NCI-H2196 (cell line): Measurements from ENCODE around the gene AHSP.
"Not testable (repeated sequence)": the region's sequence is repeated elsewhere in the genome, so short reads cannot be mapped to it uniquely, and the experiment has no call there.

ENCODE experiments used
- DNase-seq: peaks from one replicate; lab custom pipeline; 2025; ENCODE audit not compliant: unreplicated experiment; lab: John Stamatoyannopoulos, UW

The AHSP gene

DNA sequence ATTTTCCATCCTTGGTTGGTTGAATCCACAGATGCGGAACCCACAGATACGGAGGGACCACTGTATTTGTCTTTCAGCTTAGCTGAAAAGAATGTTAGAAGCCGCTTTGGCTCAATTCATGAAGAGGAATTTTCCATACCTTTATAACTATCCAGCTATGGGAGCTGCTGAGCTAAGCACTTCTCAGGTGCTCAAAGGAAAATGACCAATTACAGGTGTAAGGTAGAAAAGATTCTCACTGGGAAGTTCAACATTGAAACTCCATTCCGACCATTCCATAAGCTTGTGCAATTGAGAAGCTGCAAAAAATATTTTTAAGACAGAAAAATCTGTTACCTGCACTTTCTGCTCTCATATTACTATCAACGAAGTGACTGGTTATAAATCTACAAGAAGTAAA lies 2.7 kb downstream of the AHSP start:
- no peak for DNase-seq

DNA sequence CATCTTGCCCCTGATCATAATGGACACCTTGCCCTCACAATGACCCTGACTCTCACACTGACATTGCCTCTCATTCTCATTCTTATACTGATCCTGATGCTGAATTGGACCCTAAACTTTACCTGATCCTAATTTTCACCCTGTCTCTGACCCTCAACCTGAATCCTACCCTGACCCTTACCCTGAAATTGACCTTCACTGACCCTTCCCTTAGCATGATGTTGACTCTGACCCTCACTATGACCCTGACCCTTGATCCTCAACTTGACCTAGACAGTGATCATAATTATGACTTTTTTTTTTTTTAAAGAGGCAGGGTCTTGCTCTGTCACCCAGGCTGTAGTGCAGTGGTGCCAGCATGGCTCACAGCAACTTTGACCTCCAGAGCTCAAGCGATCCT lies 3.4 kb downstream of the AHSP start:
- DNase-seq, result no peak

DNA sequence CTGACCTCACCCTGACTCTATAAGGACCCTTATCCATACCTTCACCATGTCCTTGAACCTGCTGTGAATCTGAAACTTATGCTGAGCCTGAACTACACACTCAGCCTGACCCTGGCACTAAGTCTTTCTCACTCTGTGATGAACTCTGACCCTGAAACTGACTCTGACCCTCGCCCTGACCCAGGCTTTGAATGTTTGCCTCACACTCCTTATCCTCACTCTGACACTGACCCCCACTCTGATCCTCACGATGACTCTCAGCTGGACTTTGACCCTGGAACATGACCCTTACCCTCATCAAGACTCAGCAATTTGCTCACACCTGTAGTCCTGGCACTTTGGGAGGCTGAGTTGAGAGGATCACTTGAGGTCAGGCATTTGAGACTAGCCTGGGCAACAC lies 4.4 kb downstream of the AHSP start:
- no peak for DNase-seq

DNA sequence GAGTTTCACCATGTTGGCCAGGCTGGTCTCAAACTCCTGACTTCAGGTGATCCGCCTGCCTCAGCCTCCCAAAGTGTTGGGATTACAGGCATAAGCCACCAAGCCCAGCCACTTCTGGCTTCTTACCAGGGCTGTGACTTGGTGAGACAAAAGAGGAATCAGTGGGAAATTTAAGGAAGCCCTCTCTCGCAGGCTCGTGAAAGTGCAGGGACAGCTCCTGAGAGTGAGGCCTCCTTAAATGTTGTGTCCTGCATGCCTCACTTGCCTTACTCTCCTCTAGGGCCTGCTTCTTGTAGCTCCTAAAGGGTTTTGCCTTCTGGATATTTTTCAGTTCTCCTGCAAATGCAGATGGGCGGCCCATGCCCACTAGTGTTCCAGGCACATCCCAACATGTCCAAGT lies 5.2 kb downstream of the AHSP start:
- DNase-seq, result no peak

DNA sequence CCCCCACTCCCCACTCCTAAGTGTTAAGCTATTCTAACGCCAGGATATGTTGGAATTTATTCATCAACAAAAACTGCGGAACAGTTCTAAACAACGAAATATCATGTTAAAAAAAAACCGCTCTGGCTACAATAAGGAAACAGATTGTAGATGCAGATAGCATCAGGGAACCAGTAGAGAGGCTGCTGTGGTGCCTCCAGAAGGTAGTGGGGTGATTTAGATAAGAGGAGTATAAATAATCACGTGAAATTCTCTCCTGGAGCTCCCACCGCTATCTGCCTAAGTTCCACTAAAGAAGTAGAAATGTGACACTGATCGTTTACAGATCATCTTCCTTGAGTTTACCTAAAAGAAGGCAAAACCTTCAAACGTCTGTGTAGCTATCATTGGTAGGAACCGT lies 8.0 kb downstream of the AHSP start:
- no peak for DNase-seq

DNA sequence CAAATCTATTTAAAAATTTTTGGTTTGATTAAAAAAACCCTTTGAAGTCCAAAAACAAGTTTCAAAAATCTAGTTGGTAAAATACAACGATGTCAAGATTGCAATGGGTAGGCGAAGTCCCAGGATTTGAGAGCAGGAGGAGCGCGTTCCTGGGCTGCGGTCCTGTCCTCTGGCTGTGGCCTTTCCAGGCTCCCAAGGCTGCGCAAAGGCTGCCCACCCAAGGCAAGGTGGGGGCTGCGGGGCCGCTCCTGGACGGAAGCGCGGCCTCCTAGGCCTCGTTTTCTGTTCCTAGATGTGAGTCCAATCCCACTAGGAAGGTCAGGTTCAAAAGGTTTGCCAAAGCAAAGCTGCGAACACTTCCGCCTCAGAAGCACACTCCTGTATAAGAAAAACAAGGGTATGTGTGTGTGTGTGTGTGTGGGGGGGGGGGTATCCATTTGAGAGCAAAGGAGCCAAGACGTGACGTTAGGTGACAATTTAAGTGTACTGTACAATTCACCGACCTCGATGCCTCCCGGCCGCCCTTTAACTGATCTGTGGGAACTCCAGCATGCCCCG lies 9.2 kb downstream of the AHSP start:
- DNase-seq, result no peak

DNA sequence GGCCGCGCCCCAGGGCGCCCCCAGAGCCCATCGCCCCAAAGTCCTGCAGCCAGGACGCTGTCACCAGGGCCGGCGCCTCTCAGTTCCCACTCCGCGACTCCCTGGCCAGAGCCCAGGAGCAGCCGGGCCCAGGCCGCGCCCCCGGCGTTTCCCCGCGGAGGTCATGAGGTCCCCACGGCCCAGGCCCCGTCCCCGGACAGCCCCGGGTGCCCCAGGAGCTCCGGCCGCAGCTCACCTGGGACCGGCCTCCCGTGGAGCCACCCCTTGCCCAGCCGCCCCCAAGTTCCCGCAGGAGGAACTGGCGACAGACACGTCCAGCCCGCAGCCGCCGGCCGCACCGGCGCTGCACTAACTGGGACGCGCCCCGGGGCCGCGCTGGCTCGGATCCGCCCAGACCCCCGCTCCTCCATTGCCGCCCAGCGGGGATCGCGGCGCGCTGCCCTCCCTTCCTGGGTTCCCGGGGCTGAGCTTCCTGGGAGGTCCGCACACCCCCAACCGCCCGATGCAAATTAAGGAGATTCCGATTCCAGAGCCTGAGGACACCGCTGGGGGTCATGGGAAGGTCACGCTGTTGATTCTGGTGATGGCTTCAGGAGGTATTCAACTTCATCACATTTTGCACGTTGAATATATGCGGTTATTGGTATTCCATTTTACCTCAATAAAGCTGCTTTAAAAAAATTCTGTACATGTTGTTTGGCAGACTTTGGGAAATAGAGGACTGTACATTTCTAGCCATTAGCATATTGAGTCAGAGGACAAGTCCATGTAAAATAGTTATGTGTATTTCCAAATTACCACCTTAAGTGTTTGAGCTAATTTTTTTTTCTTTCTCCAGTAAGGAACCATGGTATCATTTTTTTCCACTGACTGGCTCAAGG lies 9.9 kb downstream of the AHSP start:
- no peak for DNase-seq

DNA sequence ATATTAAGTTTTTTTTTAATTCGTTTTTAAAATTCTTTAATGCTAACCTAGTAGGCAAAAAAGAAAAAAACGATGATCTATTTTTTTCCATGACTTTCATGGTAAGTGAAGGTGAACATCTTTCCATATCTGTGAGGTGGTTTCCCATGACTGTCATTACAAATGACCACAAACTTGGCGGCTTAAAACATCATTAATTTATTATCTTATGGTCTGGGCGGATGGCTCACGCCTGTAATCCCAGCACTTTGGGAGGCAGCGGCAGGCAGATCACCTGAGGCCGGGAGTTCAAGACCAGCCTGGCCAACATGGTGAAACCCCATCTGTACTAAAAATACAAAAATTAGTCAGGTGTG lies 10.5 kb downstream of the AHSP start:
- not testable (repeated sequence) for DNase-seq

DNA sequence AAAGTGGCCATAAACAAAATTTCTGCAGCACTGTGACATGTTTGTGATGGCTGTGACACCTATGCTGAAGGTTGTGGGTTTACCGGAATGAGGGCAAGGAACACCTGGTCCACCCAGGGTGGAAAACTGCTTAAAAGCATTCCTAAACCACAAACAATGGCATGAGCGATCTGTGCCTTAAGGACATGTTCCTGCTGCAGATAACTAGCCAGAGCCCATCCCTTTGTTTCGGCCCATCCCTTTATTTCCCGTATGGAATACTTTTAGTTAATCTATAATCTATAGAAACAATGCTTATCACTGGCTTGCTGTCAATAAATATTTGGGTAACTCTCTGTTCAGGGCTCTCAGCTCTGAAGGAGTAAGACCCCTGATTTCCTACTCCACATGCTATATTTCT lies 12.1 kb downstream of the AHSP start:
- not testable (repeated sequence) for DNase-seq

DNA sequence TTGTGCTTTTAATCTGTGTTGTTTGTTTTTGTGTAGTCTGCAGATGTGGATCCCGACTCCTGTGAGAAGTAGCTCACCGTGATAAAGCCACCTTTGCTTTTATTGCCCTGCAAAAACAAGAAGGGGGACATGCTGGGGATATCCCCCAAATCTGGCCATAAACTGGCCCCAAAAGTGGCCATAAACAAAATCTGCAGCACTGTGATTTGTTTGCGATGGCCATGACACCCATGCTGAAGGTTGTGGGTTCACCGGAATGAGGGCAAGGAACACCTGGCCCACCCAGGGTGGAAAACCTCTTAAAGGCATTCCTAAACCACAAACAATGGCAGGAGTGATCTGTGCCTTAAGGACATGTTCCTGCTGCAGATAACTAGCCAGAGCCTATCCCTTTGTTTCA lies 15.1 kb downstream of the AHSP start:
- no peak for DNase-seq

DNA sequence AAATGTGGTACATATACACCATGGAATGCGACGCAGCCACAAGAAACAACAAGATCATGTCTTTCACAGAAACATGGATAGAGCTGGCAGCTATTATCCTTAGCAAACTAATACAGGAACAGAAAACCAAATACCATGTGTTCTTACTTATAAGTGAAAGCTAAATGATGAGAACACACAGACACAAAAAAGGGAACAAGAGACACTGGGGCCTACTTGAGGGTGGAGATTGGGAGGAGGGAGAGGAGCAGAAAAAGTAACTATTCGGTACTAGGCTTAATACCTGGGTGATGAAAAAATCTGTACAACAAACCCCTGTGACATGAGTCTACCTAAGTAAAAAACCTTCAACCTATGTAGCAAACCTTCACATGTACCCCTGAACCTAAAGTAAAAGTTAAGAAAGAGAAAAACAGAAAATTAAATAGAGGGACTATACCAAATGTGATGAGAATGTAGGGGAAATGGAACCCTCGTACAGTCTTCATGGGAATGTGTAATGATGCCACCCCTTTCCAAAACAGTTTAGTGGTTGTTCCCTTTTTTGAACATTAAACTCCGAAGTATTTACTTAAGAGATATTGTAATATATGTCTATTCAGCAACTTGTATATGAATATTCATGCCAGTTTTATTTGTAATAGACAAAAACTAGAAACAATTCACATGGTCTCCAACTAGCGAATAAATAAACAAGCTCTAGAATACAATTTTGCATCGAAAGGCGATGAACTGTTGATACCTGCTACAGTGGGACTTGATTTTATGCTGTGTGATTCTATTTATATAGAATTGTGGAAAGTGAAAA lies 33.9 kb downstream of the AHSP start:
- DNase-seq, result no peak

DNA sequence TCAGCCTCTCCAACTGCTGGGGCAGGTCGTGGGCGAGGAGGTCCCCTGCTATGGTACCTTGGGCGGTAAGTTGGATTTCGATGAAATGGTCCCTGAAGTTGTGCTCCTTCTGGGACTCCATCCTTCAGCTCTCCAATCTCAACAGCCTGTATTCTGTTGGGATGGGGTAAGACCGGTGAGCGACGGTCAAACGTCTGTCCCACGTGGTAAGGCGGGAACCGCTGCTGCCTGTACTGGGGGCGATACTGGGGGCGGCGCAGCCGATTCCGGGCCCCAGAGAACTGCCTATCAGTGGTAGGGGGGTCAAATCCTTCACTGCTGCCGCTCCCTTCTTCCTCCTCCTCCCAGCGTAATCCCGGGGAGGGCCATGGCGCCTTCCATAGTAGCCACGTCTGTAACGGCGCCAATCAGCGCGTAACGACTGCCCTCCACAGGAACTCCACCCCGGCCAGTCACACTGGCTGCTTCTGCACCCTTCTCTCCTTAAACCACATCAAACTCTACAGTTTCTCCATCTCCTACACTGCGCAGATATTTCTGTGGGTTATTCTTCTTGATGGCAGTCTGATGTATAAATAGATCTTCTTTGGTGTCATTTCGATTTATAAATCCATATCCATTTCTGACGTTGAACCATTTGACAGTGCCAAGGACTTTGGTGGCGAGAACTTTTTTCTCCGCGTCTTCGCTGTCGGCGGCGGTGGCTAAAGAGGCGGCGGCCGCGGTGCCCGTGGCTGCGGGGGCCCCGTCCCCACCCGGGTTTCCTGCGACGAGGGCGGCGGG lies 41.1 kb downstream of the AHSP start:
- DNase-seq, result no peak

DNA sequence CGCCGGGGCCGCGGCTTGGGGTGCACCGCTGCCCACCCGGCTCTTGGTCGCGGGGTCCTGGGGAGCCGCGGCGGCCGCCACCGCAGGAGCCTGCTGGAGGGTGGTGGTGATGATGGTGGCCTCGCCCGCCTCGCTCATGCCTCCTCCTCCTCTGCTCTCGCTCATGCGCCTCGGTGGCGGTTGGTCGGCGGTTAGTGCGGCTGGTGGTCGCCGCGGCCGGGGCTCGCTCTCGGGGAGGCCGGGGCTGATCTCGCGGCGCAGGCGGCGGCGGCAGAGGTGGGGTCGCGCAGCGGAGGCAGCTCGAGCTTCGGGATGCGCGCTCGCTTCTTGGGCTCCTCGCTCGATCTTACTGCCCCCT lies 41.6 kb downstream of the AHSP start:
- no peak for DNase-seq

DNA sequence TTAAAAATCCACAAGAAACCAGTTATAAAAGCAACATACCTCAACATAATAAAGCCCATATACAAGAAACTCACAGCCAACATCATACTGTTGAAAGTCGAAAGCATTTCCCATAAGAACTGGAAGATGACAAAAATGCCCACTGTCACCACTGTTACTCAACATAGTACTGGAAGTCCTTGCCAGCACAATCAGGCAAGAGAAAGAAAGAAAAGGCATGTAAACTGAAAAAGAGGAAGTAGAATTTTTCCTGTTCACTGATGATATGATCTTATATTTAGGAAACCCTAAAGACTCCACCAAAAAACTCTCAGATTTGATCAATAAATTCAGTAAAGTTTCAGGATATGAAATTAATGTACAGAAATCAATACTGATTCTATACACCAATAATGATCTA lies 45.1 kb downstream of the AHSP start:
- DNase-seq, result no peak

DNA sequence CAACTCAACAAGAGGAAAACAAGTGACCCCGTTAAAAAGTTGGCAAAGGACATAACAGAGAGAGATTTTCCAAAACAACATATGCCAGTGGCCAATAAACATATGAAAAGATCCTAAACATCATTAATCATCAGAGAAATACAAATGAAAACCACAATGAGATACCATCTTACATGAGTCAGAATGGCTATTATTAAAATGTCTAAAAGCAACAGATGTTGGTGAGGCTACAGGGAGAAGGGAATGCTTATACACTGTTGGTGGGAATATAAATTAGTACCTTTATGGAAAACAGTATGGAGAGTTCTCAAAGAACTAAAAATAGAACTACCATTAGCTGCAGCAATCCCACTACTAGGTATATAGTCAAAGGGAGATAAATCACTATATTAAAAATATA lies 46.5 kb downstream of the AHSP start:
- DNase-seq, result not testable (repeated sequence)

DNA sequence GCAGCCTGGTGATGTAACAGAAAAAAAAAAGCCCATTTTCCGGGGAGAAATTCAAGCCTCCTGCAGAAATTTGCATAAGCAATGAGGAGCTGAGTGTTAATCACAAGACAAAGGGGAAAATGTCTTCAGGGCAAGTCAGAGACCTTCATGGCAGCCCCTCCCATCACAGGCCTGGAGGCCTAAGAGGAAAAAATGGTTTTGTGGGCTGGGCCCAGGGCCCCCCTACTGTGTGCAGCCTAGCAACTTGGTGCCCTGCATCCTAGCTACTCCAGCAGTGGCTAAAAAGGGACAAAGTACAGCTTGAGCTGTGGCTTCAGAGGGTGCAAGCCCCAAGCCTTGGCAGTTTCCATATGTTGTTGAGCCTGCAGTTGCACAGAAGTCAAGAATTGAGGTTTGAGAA lies 49.7 kb downstream of the AHSP start:
- DNase-seq, result no peak
